Putamen (tissue), 1 donor: ENCODE data around the gene DDX41.
A peak's percentile ranks its signal among the peaks of the same experiment; 100 is the strongest.

Experiments used
- DNase-seq: peaks from one replicate; pipeline ENCODE4 v3.0.0-alpha.2; 2016; ENCODE audit warnings: low spot score

The DDX41 gene

DNA sequence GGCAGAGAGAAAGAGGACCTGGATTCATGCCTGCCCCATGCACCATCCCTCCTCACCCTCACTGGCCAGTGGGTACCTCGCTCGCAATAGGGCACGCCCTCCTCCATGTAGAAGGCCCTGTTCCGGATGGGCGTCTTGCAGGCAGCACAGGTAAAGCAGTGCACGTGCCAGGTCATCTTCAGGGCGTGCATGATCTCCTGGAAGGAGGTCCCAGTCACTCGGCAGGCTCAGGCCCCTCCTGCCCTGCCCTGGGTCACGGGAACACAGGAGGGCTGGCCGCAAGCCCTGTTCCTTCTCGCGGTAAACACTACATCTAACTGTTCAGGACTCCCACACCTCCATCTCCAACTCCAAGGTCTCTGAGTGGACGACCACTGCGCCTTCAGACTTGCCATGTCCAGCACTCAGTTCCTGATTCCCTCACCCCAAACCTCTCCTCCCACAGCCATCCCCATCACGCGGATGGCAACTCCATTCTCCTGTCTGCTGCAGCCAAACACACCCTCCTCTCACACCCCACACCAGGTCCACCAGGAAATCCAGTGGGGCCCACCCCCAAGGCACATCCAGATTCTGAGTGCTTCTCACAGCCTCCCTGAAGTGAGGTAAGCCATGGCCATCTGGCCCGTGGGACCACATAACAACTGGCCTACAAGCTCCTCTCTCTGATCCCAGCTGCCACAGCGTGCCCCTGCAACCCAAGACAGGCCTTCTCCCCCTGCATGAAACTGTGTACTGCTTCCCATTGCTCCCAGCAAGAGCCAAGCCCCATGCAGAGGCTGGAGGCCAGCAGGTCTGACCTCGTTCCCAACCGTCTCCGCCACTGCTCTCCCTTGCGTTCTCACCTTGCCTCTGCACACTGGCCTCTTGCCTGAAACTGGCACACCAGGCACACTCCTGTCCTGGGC is 32.5 kb downstream of the DDX41 start:
- DNase-seq, result no peak

DNA sequence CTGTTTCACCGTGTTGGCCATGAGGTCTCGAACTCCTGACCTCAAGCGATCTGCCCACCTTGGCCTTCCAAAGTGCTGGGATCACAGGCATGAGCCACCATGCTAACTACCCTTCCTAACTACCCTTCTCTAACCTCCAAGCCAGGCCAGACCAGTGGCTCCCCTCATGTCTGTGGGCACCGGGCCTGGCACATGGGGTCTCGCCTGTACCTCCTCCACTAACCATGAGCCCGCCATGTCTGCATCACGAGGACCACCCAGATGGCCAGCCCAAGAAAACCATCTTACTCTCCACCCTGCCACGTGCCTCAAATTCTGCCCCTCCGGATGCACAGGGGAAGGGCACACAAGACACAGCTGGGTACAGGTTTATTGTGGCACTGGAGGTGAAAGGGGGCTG is 33.7 kb downstream of the DDX41 start:
- DNase-seq, result no peak

DNA sequence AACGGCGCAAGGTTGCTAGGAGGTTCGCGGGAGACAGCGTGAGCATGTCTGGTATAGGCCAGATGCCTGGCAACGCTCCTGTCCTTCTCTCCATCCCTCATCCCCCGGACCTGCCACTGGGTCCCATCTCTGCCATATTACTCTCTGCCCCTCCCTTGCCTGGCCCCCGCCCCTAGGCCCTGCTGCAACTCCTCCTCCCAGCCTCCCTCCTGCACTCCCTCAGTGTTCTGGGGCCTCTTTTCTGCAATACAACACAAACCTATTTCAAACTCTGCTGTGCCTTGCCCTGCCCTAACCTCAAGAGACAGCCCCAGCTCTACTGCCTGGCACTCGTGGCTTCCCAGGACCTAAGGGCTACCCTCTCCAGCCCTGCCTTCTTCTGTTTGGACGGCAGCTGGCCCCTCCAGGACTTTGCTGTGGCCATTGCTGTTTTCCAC is 34.4 kb downstream of the DDX41 start:
- DNase-seq, result no peak

DNA sequence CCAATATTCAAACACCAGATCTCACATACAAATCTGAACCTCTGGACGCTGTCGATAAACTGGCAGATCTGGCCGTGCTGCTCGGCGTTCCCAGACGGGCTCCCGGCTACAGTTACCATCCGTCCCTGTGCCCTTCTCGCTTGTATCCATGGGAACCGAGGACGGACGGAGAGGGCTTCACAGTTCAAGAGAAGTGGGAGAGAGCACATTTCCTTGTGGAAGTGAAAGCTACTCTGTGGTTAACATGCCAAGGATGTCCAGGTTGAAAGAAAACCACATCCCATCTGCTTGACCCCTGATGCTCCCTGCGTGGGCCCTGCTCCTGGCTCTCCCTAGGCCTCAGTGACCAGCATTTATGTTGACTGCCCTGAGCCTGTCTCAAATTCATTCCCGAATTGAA is 37.0 kb downstream of the DDX41 start:
- DNase-seq, result no peak

DNA sequence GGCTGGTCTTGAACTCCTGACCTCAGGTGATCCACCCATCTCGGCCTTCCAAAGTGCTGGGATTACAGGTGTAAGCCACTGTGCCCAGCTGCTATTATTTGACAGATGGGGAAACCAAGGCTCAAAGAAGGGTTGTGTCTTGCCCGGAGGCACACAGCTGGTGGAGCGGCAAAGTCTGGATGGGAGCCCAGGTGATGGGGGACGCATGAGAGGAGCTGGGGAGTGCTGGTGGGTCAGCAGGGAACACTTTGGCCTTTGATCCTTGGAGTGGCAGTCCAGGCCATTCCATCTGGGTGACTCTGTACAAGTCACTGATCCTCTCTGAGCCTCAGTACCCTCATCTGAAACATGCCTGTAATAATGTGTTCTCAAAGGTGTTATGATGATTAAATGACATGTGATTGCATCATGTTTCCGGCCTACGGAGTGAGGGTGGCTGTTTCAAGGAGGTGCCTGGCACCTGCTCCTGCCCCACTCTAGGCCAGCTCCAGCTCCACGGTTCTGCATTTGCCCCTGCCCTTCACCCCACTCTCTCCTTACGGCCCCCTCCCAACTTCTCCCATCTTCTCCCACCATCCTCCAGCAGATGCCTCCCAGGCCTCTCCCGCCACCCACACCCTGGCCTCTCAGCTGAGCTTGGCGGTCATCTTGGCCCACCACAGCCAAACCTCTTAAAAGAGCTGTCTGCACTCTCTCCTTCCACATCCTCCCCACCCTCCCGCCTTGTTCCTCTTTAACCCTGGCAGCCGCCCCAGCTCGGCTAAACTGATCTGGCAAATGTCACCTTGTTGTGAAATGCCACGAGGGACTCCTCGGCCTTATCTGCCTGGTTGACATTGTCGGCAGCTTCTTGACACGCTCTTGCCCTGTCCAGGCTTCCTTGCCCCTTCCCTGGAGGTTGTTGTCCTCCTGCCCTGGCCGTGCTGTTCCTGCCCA is 37.8 kb downstream of the DDX41 start:
- DNase-seq, result no peak

DNA sequence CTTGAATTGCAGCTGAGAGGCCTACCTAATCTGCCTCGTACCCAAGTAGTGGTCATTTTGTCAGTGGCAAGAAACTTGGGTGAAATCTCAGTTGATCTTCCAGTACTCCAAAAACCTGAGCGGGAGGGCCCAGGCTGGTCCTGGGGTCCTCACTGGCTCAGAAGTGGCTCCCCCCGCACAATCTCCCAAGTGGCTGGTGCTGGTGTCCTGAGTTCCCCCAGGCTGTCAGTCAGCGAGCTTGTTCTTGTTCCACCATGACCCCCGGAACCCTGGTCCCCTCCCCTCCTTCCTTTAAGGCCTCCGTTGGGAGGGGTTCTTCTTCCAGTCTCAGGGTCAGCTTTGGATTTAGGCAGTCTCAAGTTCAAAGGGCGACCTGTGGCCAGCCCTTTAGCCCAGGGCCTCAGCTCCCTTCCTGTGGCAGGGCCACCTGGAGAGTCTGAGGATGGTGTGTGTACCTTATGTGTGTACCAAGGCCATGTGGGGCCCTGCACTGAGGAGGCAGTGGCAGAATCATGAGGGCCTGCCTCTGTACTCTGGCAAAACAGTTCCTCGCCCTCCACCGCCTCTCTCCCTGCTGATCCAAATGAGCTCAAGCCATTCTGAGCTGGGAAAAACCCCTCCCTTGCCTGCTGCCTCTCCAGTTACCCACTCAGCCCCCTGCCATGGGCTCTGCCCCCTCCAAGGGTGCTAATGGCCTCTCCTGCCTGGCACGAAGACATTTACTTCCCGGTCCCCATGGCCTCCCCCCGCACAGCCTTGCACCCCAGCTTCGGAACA is 38.9 kb downstream of the DDX41 start:
- DNase-seq, result no peak

DNA sequence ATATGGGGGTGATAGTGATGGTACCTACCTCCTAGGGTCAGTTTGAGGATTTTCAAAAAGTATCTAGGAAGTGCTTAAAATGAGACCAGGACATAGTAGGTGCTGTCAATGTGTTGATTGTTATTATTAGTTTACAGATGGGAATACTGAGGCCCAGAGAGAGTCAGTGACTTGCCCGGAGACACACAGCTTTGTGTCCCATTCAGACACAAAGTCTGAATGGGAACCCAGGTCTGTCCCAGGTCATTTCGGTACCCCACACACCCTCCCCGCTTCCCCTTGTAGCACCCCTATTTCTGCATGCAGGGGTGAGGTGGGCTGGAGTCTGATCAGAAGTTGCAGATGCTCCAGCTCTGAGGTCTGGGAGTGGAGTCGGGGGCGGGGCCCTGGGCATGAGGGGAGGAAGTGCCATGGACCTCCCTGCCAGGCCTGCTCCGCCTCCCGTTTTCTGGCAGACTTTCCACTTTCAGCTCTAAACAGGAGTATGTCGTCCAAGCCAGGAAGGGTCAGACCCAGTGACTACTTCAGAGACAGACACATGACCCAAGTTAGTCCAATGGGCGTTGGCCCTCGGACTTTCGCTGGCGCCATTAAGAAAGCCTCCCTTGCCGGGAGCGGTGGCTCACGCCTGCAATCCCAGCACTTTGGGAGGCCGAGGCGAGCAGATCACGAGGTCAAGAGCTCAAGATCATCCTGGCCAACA is 40.1 kb downstream of the DDX41 start:
- DNase-seq, result no peak

DNA sequence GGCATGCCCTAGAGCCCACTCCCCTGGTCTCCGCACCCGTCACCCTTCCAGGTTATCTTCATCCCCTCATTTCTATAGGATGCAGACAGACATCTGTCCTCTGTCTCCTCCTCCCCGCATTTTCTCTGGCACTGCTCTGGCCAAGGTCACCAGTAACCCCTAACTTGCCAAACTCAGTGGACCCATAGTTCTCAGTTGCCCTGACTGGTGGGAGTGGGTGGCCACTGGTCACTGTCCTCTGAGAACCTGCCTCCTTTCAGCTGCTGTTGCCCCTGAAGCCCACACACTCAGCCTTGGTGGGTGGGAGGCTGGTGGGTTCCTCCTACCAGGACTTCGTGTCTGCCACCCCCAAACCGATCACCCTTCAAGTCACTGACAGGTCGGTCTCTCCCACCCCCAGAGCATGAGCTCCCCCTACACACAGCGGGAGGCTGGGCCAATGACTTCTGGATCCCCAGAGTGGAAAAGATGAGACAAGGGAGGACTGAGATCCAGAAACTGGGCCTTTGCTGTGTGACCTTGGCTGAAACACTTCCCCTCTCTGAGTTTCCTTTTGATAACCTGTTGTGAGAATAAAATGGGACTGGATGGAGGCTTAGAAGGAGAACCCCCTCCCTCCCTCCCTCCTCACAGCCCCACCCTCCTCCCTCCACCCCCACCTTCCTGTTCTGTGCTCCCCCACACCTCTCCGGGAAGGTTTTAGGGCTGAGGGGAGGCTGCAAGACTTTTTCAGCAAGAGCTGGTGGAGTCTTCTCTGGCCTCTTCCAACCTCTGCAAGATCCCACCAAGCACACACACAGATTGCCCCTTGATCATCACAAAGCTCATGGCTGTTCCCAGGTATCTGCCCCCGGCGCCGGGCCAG is 41.0 kb downstream of the DDX41 start:
- peak; percentile 64 for DNase-seq

DNA sequence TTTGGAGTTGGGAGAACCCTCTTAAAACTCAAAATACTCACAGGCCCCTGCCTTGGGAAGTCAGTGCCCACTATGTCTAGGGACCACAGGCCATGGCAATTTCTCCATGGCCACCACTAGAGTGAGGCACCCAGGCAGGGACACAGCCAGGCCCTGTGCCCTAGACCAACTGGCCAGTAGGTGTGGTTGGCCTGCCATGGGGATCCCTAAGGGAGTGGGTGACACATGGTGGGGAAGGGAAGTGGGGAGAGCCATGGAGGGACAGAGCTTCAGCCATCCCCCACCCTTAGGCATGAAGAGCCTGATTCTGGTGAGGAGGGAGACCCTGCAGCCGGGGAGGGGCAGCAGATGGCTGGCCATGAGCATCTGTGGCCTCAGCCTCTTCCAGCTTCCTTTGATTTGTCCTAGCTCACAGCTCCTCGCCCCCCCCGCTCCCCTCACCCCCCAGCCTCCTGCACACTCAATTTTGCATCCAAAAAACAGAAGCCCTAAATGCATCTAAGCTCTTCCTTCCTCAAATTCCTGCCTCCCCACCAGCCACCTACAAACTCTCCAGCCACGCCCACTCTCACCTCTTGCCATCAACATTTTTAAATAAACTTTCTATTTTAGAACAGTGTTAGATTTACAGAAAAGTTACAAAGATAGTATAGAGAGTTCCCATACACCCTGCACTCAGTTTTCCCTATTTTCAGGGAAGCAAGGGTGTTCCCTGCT is 41.8 kb downstream of the DDX41 start:
- DNase-seq, result no peak

DNA sequence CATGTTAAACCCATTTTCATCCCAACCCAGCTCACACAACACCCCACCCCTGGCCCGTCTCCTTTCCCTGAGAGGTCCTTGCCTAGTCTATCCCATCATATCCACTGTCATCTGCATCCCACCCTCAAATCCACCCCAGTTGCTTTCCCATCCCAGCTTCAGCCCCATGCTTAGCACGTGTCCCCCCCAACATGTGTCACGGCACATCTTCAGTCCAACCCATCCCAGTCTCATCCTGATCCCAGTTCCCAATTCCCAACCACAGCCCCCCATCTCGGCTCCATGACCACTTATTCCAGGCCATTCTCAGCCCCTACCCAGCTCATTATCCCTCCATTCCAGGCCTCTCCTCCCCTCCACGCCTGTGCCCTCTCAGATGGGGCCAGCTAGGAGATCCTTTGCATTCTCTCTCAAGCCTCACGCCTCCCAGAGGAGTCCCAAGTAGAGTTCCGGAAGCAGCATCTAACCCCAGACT is 42.7 kb downstream of the DDX41 start:
- DNase-seq, result no peak

DNA sequence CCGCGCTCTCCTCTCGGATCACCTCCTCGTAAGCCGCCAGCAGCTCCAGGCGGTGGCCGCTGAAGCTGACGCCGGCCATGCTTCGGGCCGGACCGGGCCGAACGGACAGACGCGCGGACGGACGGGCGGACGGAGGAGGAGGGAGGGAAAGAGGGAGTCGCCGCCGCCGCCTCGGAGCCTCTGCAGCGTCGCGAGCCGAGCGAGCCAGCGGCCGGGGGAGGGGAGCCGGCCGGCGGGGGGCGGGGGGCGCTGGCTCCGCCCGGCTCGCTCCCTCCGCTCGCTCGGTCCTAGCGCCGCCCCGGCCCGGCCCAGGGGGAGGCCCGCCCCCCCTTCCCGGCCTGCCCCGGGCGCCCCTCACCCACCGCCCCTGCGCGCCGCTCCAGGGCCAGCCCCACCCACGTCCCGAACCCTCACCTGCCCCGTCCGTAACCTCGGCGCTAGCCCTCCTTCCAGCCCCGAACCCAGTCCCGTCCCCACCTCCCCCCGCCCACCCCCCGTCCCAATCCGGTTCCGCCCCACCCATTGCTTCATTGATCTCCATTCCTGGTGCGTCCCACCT is 43.2 kb downstream of the DDX41 start, which contains the start of gene DBN1:
DBN1 (minus strand) TSS at position 192 of the 559 bp plus-strand sequence; CDS start at position 79, 113 bp downstream.
- DNase-seq, result no peak

DNA sequence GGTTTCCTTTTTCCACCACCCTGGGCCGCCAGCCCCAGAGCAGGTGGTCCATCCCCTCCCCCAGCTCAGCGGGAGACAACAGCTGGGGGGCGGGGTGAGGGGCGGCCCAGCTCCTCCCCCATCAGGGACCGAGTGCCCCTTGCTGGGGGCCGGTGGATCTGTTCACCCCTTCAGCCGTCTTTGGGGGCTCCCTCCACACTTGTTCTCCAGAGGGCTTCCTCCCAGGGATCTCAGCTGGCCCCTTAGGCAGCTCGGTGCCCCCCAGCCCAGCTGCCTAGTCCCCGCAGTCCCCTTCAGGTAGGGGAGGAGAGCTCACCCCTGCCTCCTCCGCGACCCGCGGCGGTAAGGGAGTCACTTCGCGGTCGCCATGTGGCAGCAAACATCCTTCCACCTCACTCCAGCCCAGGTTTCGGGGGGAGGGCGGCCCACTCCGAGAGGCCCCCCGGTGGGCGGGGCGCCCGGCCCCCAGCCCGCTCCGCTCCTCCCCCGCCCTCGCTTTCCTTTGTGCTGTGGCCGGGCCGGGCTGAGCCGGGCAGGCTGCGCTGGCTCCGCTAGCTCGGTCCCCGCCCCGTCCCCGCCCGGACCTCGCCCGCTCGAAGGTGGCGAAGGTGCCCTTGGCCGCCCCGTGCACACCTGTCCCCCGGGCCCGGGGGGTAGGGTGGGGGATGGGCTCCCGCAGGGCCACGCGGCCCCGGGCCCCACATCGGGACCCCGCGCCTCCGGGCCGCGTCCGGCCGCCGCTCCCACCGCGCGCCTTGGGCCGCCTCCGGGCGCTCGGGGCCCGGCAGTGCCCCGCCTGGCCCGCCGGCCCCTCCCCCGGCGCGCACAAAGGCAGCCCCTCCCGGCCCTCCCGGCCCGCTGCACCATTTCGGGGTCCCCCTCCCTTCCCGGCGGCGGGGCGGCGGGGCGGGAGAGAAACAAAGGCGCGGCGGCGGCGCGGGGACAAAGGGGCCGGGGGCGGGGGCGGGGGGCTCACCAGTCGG is 44.0 kb downstream of the DDX41 start:
- no peak for DNase-seq

DNA sequence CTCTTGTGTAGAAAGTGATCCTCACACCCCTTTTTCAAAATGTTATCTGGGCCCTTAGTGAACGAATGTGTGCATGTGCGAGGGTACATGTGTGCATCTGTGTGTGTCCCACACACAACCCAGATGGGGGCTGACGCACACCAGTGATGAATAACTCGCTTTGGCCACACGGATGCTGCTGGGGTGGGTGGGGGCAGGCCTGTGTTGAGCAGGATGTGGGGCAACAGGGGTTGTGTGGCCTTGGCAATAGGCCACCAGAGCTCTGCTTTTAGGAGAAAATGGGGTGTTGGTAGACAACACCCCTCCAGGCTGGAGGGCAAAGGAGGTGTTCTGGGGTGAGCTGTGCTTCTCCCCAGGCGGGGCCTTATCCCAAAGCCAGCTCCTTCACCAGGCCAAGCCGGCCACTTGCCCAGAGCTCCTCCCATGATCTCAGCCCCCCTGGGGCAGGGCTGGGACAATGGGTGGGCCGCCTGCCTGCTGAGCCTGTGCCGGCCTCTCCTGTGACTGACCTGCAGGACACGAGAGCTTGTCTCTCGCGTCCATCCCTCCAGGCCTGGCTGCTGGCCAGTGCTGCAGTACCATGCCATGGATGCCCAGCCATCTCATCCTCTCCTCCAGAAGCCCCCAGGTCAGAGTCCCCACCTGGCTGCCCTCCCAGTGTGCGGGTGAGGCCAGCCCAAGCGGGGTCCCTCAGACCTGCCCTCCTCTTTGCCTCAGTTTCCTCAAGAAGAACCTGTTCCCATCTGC is 45.0 kb downstream of the DDX41 start:
- no peak for DNase-seq

DNA sequence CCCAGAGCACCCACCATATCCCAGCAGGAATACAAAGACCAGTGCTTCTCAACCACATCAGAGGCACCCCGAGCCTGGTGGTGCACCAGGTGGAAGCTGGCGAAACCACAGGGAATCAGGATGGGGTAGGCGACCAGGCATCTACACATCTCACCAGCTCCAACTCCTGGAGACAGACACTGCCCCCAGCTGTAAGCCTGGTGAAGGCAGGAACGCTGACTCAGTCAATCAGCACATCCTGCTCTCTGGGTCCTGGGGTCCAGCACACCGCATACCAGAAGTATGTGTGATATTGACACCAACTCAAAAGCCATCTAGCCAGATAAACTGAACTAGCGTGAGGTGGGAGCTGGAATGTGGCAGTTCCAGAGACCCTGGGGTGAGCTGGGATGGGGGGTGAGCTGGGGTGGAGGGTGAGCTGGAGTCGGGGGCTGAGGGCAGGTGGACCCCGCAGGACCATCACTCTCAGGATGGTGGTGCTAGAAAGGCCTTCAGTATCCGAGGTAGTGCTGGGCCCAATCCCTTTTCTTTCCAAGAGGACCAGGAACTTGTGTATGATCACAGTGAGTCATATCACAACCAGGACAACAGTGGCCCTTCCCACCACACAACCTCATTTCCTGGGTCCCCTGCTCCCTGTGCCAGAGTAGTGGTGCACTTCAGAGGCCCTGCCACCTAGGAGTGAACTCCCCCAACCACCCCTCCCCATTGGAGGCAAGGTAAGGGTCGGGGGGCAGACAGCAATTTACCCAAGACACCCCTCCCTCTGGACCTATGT is 45.8 kb downstream of the DDX41 start:
- DNase-seq, result no peak

DNA sequence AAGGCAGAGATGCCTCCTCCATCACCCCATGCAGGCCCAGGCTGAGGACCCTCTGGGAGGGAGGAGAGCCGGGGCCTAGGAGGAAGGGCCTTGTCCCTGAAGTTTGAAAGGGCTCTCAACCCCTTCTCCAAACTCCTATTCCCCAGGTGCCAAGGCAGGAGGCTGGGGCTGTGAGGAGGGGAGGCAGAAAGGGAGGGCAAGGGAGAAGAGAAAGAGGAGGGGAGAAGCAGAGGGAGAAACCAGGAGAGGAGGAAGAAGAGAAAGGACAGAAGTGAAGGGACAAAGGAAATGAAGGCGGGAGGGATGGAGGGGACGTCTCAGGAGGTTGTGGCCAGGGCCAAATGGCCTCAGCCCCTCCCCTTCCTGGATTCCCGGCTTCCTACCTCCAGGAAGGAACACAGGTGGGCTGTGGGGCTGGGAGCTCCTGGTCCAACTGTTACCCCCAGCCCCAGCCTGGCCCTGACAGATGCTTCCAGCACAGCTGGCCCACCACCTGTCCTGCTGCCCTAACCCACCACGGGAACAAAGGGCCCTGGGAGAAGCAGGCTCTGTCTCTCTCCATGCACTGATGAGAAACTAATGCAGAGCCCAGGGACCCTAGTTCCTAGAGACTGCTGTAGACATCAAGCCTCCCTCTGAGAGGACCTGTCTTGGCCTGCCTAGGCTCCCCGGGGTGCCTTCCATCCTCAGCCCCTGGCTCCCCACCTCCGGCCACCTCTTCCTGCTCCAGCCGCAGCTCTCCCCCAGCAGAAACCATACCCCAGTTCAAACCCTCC is 46.8 kb downstream of the DDX41 start:
- DNase-seq, result no peak
